SIG-M5 treated with dmso at 0.1 percent for 504 hours (cell line): ENCODE results near the gene TACO1.

ENCODE experiments used
- DNase-seq: peaks from one replicate; lab custom pipeline; 2025; ENCODE audit not compliant: unreplicated experiment; lab: John Stamatoyannopoulos, UW

Gene TACO1

GRCh38 chr17:63634816-63635215 is 34.1 kb downstream of the TACO1 start:
- DNase-seq: no peak

DNA sequence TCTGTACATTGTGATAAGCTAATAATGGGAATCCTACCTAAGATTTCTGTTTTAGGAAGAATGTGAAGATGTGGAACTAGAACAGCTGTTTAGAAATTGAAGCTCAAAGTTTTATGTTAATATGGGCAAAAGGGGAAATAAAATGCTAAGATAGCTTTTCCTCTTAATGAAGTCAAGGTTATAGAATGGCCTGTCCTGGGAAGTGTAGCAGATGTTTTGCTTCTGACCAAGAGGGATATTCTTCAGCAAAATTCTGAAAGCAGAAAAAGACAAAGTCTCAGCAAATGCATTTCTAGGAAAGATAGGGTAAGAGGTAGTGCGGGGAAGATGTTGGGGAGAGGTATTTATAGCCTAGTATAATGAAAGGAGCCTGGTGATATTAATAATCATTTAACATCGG is 34.6 kb downstream of the TACO1 start:
- DNase-seq: no peak

DNA sequence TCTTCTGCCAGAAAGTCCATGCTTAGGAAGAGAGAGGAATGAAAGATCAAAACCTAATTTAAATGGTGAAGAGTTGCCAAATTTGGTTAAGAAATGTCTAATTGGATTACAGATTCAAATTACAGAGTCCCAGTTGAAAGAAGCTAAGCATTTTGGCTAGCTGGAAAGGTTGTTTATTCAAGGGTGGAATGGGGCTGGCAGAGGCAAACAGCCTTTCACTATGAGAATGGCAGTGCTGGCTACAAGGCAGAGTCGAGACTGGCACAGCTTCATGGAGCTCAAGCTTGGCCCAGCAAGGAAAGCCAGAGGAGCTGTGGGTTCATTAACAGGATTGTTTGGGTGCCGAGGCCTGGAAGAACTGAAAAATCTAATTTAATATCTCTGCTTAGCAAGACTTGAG is 35.1 kb downstream of the TACO1 start:
- no peak for DNase-seq

DNA sequence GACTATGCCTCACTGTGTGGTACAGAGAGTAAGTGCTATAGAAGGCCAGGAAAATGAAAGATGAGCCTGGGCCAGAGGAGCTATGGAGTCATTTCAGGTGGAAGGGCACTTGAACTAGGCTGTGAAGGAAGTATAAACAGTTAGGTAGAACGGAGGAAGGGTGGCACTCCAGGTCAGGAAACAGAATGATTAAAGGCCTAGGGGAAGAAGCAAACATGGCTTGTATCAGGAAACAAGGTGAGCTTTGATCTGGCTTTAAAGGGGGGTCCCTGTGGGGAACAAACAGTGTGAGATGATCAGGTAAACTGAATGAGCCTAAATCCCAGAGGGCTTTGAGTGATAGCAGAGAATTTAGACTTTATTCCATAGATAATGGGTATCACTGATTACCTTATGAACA is 38.4 kb downstream of the TACO1 start:
- DNase-seq: no peak

GRCh38 chr17:63640038-63640437 is 39.3 kb downstream of the TACO1 start:
- no peak for DNase-seq

DNA sequence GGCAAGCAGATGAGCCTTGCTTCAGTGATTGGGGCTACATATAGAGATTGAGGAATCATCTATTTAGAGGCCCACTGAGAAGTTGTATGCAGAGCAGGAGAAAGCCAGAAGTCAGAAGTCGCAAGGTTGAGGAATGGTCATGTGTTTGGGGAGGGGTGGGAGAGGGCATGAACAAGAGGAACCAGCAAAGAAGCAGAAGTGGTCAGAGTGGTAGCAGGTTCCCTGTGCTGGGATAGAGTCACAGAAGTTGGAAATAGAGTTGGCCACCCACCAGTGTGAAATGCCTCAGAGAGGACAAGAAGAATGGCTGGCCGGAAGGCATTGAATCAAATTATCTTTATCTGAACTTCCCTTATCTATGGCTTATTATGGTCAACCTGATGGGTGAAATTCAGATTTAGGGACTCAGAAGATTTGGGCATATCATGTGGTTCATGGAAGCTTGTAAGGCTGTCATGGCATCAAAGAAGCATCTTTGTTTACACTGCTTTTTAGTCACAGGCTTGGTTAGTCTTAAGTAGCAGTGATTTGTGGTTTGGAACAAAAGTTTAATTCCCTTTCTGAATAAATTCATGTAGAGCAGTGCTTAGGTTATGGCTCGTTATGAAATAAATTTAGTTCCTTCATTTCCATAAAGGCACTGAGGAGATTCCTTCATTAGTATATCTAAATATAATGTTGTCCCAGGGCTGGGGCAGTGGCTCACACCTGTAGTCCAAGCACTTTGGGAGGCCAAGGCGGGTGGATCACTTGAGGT is 41.2 kb downstream of the TACO1 start:
- DNase-seq: peak; percentile 88

DNA sequence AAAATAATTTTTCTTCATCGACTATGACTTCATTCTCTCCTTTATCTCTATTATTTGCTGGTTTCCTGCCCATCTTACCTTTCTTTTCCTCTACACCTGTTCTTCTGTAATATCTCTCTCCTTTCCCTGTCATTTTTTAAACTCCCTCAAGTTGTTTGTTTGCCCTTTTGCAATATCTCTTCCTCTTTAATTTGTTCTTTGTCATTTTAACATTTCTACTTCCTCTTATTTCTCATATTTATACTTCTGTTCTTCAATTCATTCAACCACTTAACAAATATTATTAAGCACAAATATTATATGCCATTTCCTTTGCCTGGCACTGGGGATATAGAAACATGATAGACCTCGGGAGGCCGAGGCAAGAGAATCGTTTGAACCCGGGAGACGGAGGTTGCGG is 44.2 kb downstream of the TACO1 start:
- peak; percentile 36 for DNase-seq

DNA sequence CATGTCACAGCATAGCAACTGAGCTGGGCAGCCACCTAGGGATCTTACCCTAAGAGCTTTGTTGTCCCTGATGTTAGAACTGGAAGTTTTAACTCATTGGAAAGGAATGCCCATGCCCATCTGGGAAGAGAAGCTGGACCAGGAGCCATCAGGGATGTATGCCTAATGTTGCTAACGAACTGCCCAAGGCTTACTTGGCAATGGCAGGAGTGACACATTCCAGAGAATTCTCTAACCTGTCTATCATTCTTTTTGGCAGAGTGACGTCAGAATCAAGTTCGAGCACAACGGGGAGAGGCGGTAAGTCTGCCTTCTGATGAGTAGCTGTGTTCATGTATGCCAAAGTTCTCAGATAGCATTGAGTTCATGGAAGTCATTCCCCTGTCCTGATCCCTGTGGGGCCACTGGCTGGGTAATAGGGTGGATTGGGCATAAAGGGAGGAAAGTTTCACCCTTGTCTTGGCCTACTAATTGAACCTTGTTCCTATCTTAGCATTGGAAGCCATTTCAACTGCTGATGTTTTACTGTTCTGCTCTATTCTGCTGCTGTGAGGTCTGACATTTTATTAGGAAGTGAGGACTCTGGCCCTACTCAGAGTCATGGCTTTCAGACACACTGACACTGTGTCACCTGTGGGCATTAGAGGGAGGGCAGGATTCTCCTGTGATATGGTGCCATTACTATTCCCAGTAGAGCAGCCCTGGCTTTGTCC is 45.2 kb downstream of the TACO1 start:
- peak; percentile 55 for DNase-seq

DNA sequence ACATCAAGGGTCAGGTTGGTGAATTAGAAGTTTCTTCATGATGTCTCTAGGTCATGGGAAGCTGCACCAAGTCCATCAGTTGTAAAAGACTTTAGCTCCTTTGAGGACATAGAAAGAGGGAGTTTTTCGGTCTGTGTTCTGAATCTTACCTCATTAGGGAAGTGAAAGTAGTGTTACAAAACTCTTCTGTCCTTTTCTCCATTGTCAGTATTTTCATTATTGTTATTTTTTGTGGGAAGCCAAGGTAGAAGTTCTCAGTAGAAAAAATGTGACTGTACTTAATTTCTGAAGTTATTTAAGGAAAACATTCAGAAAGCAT is 45.8 kb downstream of the TACO1 start:
- DNase-seq: peak; percentile 91

GRCh38 chr17:63647065-63647725 is 46.5 kb downstream of the TACO1 start:
- no peak for DNase-seq

- no peak for DNase-seq
Observed at GRCh38 chr17:63647936-63648335, 47.2 kb downstream of the TACO1 start.

- peak; percentile 56 for DNase-seq
Observed at GRCh38 chr17:63649813-63650212, 49.1 kb downstream of the TACO1 start.

- DNase-seq: peak; percentile 19
Observed at GRCh38 chr17:63652106-63652505, 51.4 kb downstream of the TACO1 start.

GRCh38 chr17:63653050-63653449 is 52.4 kb downstream of the TACO1 start:
- DNase-seq: no peak

DNA sequence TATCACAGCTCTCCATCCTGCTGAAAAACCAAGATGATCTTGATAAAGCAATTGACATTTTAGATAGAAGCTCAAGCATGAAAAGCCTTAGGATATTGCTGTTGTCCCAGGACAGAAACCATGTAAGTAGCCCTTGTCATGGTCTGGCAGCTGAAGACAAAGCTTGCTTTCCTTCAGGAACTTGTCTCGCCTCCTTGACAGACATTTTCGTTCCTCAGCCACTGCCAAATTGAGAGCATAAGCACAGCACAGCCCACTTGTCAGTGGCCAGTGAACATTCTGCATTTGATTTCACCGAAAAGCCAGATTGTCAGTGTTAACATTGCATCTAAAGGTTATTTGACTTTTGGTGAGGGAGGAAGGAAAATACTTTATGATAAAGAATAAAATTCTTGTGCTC is 57.1 kb downstream of the TACO1 start:
- no peak for DNase-seq
